GM06990 (cell line): ENCODE results near the gene OR6J1.

ENCODE experiments used
- DNase-seq: peaks from one replicate; pipeline ENCODE4 v3.0.0-alpha.2; 2011; ENCODE audit not compliant: insufficient read length; ENCODE audit errors: extremely low read depth
- H3K27me3 ChIP-seq: replicated peaks from 2 replicates; pipeline ENCODE4 v1.6.0; 2011; ENCODE audit warnings: low read length; ENCODE audit not compliant: control insufficient read depth, insufficient read depth
- H3K36me3 ChIP-seq: 2 replicates; pipeline ENCODE4 v1.5.1; 2011; ENCODE audit warnings: low read length; ENCODE audit not compliant: control insufficient read depth, insufficient read depth
- H3K4me3 ChIP-seq: replicated peaks from 2 replicates; pipeline ENCODE4 v1.5.1; 2011; ENCODE audit warnings: low read depth, mild to moderate bottlenecking, control low read depth, low read length
- CTCF ChIP-seq: IDR thresholded peaks from 2 replicates; pipeline ENCODE4 v1.5.1; 2011; ENCODE audit warnings: low read length, control low read depth, mild to moderate bottlenecking, inconsistent platforms; ENCODE audit not compliant: insufficient read depth, poor library complexity, severe bottlenecking

The OR6J1 gene

GRCh38 chr14:22601456-22601855, 42.7 kb downstream of the OR6J1 start:
- H3K27me3 ChIP-seq = no peaks in the 10 kb centered on the region
- no peak for TF ChIP-seq CTCF
- peaks cover 16% of the 10 kb centered on the region for H3K36me3 ChIP-seq
- no peak overlapping the region for H3K4me3 ChIP-seq
- DNase-seq = no peak

DNA sequence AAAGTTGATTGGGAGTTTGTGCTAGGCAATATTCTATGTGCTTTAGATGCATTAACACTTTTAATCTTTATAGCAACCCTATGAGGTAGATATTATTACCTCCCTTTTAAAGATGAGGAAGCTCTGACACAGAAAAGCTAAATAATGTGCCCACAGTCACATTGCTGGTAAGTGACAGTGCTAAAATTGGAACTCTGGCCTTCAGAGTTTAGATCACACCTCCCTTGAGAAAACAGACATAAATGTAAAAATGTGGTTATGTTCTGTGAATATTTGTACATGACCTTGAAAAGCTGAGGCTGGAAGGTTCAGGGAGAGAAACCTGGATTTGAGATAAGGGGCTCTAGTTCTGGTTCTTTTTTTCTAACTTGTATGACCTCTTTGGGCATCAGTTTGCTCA, 44.1 kb downstream of the OR6J1 start:
- TF ChIP-seq CTCF = no peak
- H3K36me3 ChIP-seq = peaks cover 12% of the 10 kb centered on the region
- no peak overlapping the region for H3K4me3 ChIP-seq
- H3K27me3 ChIP-seq = no peaks in the 10 kb centered on the region
- no peak for DNase-seq

- Histone ChIP-seq H3K36me3 (peaks cover 9% of the 10 kb centered on the region), H3K4me3 (peak overlapping the region; percentile 85), H3K27me3 (no peaks in the 10 kb centered on the region)
- TF ChIP-seq CTCF = no peak
- DNase-seq = no peak
Measured at GRCh38 chr14:22599349-22599748, 44.8 kb downstream of the OR6J1 start.

DNA sequence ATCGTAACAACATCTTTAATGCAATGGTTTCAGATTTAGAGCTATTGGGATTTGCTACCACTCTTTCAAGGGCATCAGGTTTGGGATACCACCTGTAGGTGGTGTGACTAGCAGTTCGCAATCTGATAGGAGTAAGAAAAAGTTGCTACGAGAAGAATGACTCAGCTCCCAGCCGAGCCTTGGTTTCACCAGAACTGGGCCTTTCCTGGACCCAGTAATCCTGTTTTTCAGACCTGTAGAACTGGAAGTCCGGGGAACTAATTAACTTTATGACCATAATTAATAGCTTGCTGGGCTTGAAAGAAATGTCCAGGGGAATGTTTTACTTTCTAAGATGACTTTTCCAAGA, 45.3 kb downstream of the OR6J1 start:
- peak overlapping the region; percentile 85 for H3K4me3 ChIP-seq
- H3K27me3 ChIP-seq = no peaks in the 10 kb centered on the region
- peaks cover 9% of the 10 kb centered on the region for H3K36me3 ChIP-seq
- DNase-seq = no peak
- TF ChIP-seq CTCF = peak; percentile 36

DNA sequence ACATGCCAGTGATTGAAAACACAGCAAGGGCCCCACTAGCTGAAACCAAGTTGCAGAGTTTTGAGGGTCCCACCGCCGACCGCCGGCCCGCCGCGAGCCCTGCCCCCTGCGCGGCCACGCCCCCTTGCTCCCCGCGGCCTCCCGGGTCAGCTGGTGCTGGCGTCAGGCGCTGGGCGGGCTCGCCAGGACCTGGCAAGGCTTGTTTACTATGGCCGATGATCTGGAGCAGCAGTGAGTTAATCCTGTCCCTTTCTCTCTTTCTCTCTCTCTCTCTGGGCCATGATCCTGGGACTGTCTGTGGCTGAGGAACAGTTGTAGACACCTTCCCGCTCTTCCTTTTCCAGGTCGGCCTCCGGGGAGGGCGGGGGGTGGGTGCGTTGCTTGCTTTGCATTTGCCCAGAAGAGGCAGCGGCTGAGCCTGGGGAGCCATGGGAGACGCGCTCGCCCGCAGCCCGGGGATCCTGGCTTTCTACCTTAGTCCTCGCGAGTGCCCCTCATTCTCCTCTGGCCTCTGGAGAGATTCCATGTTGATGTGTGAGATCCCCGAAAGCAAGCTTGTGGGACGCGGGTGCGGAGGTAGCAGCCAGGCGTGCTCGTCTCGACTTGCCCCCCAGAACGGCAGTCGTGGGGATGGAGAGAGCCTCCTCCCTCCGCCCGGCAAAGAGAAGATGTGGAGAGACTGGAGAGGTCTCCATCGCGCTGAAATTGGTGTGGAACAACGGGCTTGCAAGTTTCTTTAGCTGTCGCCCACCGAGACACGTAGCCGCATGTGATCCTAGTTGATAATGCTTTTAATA, 45.9 kb downstream of the OR6J1 start, which contains the start of gene ABHD4:
Gene ABHD4 (plus strand): TSS at position 202 of the 797 bp plus-strand sequence. CDS start 7 bp downstream, at position 209.
- no peaks in the 10 kb centered on the region for H3K27me3 ChIP-seq
- H3K4me3 ChIP-seq = peak within 1 kb of the TSS; percentile 85
- TF ChIP-seq CTCF = no peak
- DNase-seq = peak; percentile 70
- peaks cover 7% of the 10 kb centered on the region for H3K36me3 ChIP-seq
